PC-3 (cell line): Measurements from ENCODE around the gene SLC24A3.

ENCODE experiments used
- EZH2 ChIP-seq: fragments of 300-600 bp; sonication (generic); IDR thresholded peaks from one replicate; pipeline ENCODE4 v1.6.1; 2017; ENCODE audit warnings: antibody characterized with exemption, mild to moderate bottlenecking, low read length; ENCODE audit not compliant: unreplicated experiment
- EZH2phosphoT487 ChIP-seq: fragments of 300-600 bp; sonication (generic); IDR thresholded peaks from 2 replicates; pipeline ENCODE4 v1.6.1; 2018; ENCODE audit warnings: mild to moderate bottlenecking, antibody characterized with exemption, low read length, borderline replicate concordance
- TF ChIP-seq, protein P1 (sequence below): fragments of 300-600 bp; sonication (generic); conservative IDR thresholded peaks from 2 replicates; pipeline ENCODE4 v1.5.1; 2017; ENCODE audit warnings: antibody characterized with exemption, low read depth, mild to moderate bottlenecking, low read length

DNA sequence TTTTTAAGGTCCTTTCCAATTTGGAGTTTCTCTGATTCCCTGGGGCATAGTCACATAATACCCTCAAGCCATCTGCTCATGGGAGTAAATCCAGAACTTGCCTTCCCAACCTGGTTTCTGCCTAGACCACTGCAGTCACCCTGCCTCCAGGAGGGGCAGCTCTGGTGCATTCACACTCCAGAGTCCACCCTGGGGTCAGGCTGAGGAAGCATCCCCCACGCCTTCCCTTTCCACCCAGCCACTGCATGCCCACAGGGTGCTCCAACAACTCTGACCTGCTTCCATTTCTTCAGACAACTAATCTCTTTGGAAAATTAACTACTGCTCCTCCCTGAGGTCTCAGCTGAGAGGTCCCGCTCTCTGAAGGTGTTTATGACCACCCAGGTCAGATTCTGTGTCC, 334.2 kb downstream of the SLC24A3 start:
- TF ChIP-seq, protein P1, sequence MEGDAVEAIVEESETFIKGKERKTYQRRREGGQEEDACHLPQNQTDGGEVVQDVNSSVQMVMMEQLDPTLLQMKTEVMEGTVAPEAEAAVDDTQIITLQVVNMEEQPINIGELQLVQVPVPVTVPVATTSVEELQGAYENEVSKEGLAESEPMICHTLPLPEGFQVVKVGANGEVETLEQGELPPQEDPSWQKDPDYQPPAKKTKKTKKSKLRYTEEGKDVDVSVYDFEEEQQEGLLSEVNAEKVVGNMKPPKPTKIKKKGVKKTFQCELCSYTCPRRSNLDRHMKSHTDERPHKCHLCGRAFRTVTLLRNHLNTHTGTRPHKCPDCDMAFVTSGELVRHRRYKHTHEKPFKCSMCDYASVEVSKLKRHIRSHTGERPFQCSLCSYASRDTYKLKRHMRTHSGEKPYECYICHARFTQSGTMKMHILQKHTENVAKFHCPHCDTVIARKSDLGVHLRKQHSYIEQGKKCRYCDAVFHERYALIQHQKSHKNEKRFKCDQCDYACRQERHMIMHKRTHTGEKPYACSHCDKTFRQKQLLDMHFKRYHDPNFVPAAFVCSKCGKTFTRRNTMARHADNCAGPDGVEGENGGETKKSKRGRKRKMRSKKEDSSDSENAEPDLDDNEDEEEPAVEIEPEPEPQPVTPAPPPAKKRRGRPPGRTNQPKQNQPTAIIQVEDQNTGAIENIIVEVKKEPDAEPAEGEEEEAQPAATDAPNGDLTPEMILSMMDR, result no peak
- TF ChIP-seq EZH2, result no peak
- no peak for TF ChIP-seq EZH2phosphoT487
